Neuronal stem cell (in vitro differentiated cells): ENCODE data around the gene TMTC2.

Experiments
- DNase-seq: peaks from one replicate; pipeline ENCODE4 v3.0.0-alpha.2; 2013; ENCODE audit warnings: low spot score
- H2AFZ ChIP-seq: one replicate; pipeline ENCODE4 v1.6.1; 2013; ENCODE audit warnings: mild to moderate bottlenecking, low read length, inconsistent platforms
- H2AK5ac ChIP-seq: 2 replicates; pipeline ENCODE4 v1.6.1; 2013; ENCODE audit warnings: low read depth, mild to moderate bottlenecking, inconsistent platforms, low read length, moderate library complexity, mixed read lengths
- H2BK120ac ChIP-seq: 2 replicates; pipeline ENCODE4 v1.6.1; 2013; ENCODE audit warnings: low read depth, mild to moderate bottlenecking, inconsistent platforms, low read length, moderate library complexity, mixed read lengths
- H2BK12ac ChIP-seq: one replicate; pipeline ENCODE4 v1.6.1; 2013; ENCODE audit warnings: low read length, inconsistent platforms
- H2BK15ac ChIP-seq: 2 replicates; pipeline ENCODE4 v1.6.1; 2013; ENCODE audit warnings: mild to moderate bottlenecking, low read length, inconsistent platforms, mixed read lengths
- H2BK5ac ChIP-seq: one replicate; pipeline ENCODE4 v1.6.1; 2013; ENCODE audit warnings: inconsistent platforms, mild to moderate bottlenecking, low read length, moderate library complexity
- H3K14ac ChIP-seq: one replicate; pipeline ENCODE4 v1.6.1; 2013; ENCODE audit warnings: low read length, inconsistent platforms
- H3K18ac ChIP-seq: 2 replicates; pipeline ENCODE4 v1.6.1; 2013; ENCODE audit warnings: low read length, inconsistent platforms
- H3K23ac ChIP-seq: 2 replicates; pipeline ENCODE4 v1.6.1; 2013; ENCODE audit warnings: low read depth, mild to moderate bottlenecking, mixed read lengths, low read length, inconsistent platforms; ENCODE audit not compliant: poor library complexity
- H3K27ac ChIP-seq: replicated peaks from 3 replicates; pipeline ENCODE4 v1.5.1; 2013; ENCODE audit warnings: low read length, inconsistent platforms
- H3K27me3 ChIP-seq, 3 experiments: 2 replicates each; pipeline ENCODE4 v1.6.1; 2013; ENCODE audit warnings: low read length in 3 of 3, mild to moderate bottlenecking in 2 of 3, inconsistent platforms in 1 of 3, low read depth in 1 of 3, mixed read lengths in 1 of 3, moderate library complexity in 1 of 3; ENCODE audit not compliant: control insufficient read depth in 3 of 3, insufficient read depth in 3 of 3
- H3K36me3 ChIP-seq, 2 donors: replicated peaks in 1 of 2; 2 replicates each; pipeline ENCODE4 v1.6.1; 2013; ENCODE audit warnings: low read length in 2 of 2; ENCODE audit not compliant: control insufficient read depth in 2 of 2, insufficient read depth in 2 of 2
- H3K4ac ChIP-seq: 2 replicates; pipeline ENCODE4 v1.6.1; 2013; ENCODE audit warnings: inconsistent platforms, mild to moderate bottlenecking, low read length, moderate library complexity
- H3K4me1 ChIP-seq, 2 donors: 1 replicate in 1 of 2; 2 replicates in 1 of 2; pipeline ENCODE4 v1.6.1; 2013; ENCODE audit warnings: low read length in 2 of 2, low read depth in 1 of 2; ENCODE audit not compliant: control insufficient read depth in 2 of 2, insufficient read depth in 1 of 2
- H3K4me2 ChIP-seq: one replicate; pipeline ENCODE4 v1.6.1; 2013; ENCODE audit warnings: mild to moderate bottlenecking, low read length, inconsistent platforms; ENCODE audit not compliant: insufficient read depth, poor library complexity, severe bottlenecking
- H3K4me3 ChIP-seq, 2 donors: 2 replicates each; pipeline ENCODE4 v1.5.1; 2013; ENCODE audit warnings: low read length in 2 of 2, mild to moderate bottlenecking in 2 of 2, inconsistent platforms in 1 of 2, moderate library complexity in 1 of 2
- H3K79me1 ChIP-seq: one replicate; pipeline ENCODE4 v1.6.1; 2013; ENCODE audit warnings: low read depth, mild to moderate bottlenecking, inconsistent platforms, low read length, moderate library complexity
- H3K9ac ChIP-seq: one replicate; pipeline ENCODE4 v1.6.1; 2013; ENCODE audit warnings: mild to moderate bottlenecking, low read depth, low read length, inconsistent platforms; ENCODE audit not compliant: poor library complexity
- H3K9me3 ChIP-seq, 2 donors: replicated peaks in 1 of 2; 2 replicates each; pipeline versions ENCODE3 to v1.6.1; 2013; ENCODE audit warnings: low read length in 2 of 2, mild to moderate bottlenecking in 2 of 2, inconsistent platforms in 1 of 2, low read depth in 1 of 2, mixed read lengths in 1 of 2, moderate library complexity in 1 of 2; ENCODE audit not compliant: control insufficient read depth in 2 of 2, insufficient read depth in 1 of 2
- H4K8ac ChIP-seq: one replicate; pipeline ENCODE4 v1.6.1; 2013; ENCODE audit warnings: low read depth, mild to moderate bottlenecking, inconsistent platforms, low read length, moderate library complexity
- H4K91ac ChIP-seq: one replicate; pipeline ENCODE4 v1.6.1; 2013; ENCODE audit warnings: low read length, low read depth, mild to moderate bottlenecking, inconsistent platforms; ENCODE audit not compliant: poor library complexity
- WGBS, 2 donors: extraction: QIAGEN DNeasy Blood & Tissue Kit; methylation state at CpG; one replicate each; pipeline ENCODE4 v1.1.7; 2013; ENCODE audit warnings: missing lambda C conversion rate in 2 of 2, mixed read lengths in 1 of 2; ENCODE audit not compliant: insufficient read length in 2 of 2, insufficient replicate concordance in 1 of 2; ENCODE audit errors: extremely low coverage in 2 of 2; 5-methylcytosine and 5-hydroxymethylcytosine counted together

The TMTC2 gene

GRCh38 chr12:82682851-82683261 lies 3.9 kb upstream of the TMTC2 start:
- H3K27ac ChIP-seq, result no peak overlapping the region
- no peaks in the 10 kb centered on the region for H3K36me3 ChIP-seq
- no peak overlapping the region for H3K4me2 ChIP-seq
- H3K9me3 ChIP-seq, result no peaks in the 10 kb centered on the region
- H3K18ac ChIP-seq, result no peak overlapping the region
- H2AFZ ChIP-seq, result peak overlapping the region; percentile 46
- H2BK5ac ChIP-seq, result no peak overlapping the region
- H3K27me3 ChIP-seq, result no peaks in the 10 kb centered on the region
- H4K8ac ChIP-seq, result no peak overlapping the region
- H4K91ac ChIP-seq, result no peak overlapping the region
- H2BK120ac ChIP-seq, result no peak overlapping the region
- no peak for DNase-seq
- H2BK12ac ChIP-seq, result no peak overlapping the region
- H3K14ac ChIP-seq, result no peak overlapping the region
- peaks cover 3% of the 10 kb centered on the region for H3K79me1 ChIP-seq
- no peak overlapping the region for H2AK5ac ChIP-seq
- no peaks in the 10 kb centered on the region for H3K4me1 ChIP-seq
- H3K4me3 ChIP-seq, result no peak overlapping the region
- no CpG with 5 or more reads among the region's 4 CpGs for WGBS, 2 donors
- no peak overlapping the region for H3K9ac ChIP-seq
- H3K4ac ChIP-seq, result no peak overlapping the region
- no peak overlapping the region for H3K23ac ChIP-seq
- H2BK15ac ChIP-seq, result no peak overlapping the region

- Histone ChIP-seq H3K27ac (no peak overlapping the region), H3K9me3 (no peaks in the 10 kb centered on the region), H3K18ac (no peak overlapping the region), H2AFZ (peak overlapping the region; percentile 98), H4K8ac (no peak overlapping the region), H2BK120ac (no peak overlapping the region), H3K36me3 (peaks cover 0 to 5% of the 10 kb centered on the region in 2 donors), H3K4me2 (peak overlapping the region; percentile 97), H3K79me1 (peaks cover 4% of the 10 kb centered on the region), H3K23ac (no peak overlapping the region), H4K91ac (no peak overlapping the region), H3K9ac (peak overlapping the region; percentile 53), H3K4ac (no peak overlapping the region), H2BK12ac (no peak overlapping the region), H3K27me3 (no peaks in the 10 kb centered on the region), H3K4me1 (peaks cover 2 to 3% of the 10 kb centered on the region in 2 donors), H3K4me3 (peak overlapping the region; percentile 72 to 96), H2AK5ac (no peak overlapping the region), H3K14ac (no peak overlapping the region), H2BK15ac (no peak overlapping the region), H2BK5ac (no peak overlapping the region)
- peak; percentile 88 for DNase-seq
- WGBS, 2 donors, result no CpG with 5 or more reads among the region's 11 CpGs
These were observed 927 bp upstream of the TMTC2 start for GRCh38 chr12:82685790-82686167.

- H3K4me1 ChIP-seq, result peaks cover 2 to 4% of the 10 kb centered on the region in 2 donors
- peak overlapping the region; percentile 90 for H3K4me2 ChIP-seq
- no peak overlapping the region for H4K91ac ChIP-seq
- no peak overlapping the region for H4K8ac ChIP-seq
- peak; percentile 42 for DNase-seq
- H3K4me3 ChIP-seq, result peak overlapping the region; percentile 72 to 96
- H3K4ac ChIP-seq, result no peak overlapping the region
- no peak overlapping the region for H2BK120ac ChIP-seq
- H2BK15ac ChIP-seq, result peak overlapping the region; percentile 3
- no peak overlapping the region for H2AK5ac ChIP-seq
- H3K14ac ChIP-seq, result no peak overlapping the region
- H2AFZ ChIP-seq, result peak overlapping the region; percentile 98
- H3K9me3 ChIP-seq, result no peaks in the 10 kb centered on the region
- no peaks in the 10 kb centered on the region for H3K27me3 ChIP-seq
- H3K27ac ChIP-seq, result peak overlapping the region; percentile 72
- H3K36me3 ChIP-seq, result peaks cover 0 to 20% of the 10 kb centered on the region in 2 donors
- peak overlapping the region; percentile 93 for H3K18ac ChIP-seq
- no peak overlapping the region for H2BK12ac ChIP-seq
- peak overlapping the region; percentile 77 for H3K23ac ChIP-seq
- H2BK5ac ChIP-seq, result no peak overlapping the region
- peaks cover 6% of the 10 kb centered on the region for H3K79me1 ChIP-seq
- no CpG with 5 or more reads among the region's 75 CpGs for WGBS, 2 donors
- H3K9ac ChIP-seq, result peak overlapping the region; percentile 95
These were observed 610 bp downstream of the TMTC2 start for GRCh38 chr12:82687021-82688011.

GRCh38 chr12:82688035-82688501 lies 1.4 kb downstream of the TMTC2 start:
- Histone ChIP-seq H2AFZ (peak overlapping the region; percentile 98), H3K9ac (no peak overlapping the region), H2BK120ac (no peak overlapping the region), H3K4me1 (peaks cover 2 to 4% of the 10 kb centered on the region in 2 donors), H2BK15ac (no peak overlapping the region), H3K4ac (no peak overlapping the region), H3K27ac (no peak overlapping the region), H3K36me3 (peaks cover 0 to 28% of the 10 kb centered on the region in 2 donors), H3K9me3 (peaks cover 0 to 3% of the 10 kb centered on the region in 2 donors), H3K27me3 (no peaks in the 10 kb centered on the region), H3K18ac (no peak overlapping the region), H3K4me3 (peak overlapping the region; percentile 72 to 96), H4K8ac (no peak overlapping the region), H3K4me2 (peak overlapping the region; percentile 90), H2BK5ac (no peak overlapping the region), H2BK12ac (no peak overlapping the region), H4K91ac (no peak overlapping the region), H3K23ac (no peak overlapping the region), H3K14ac (no peak overlapping the region), H3K79me1 (peaks cover 6% of the 10 kb centered on the region), H2AK5ac (no peak overlapping the region)
- WGBS, 2 donors, result no CpG with 5 or more reads among the region's 12 CpGs
- DNase-seq, result no peak
